Esophagus squamous epithelium (tissue), 4 donors: ENCODE results near the gene RPL4.

Experiments used
- CTCF ChIP-seq, 6 experiments: fragments of 450-650 bp in 4 of 6; fragments of 200-600 bp in 2 of 6; sonication (generic) in 2 of 6; IDR thresholded peaks; one replicate each; pipeline ENCODE4 v1.5.1; 2016 to 2019; ENCODE audit warnings: antibody characterized with exemption in 6 of 6, mild to moderate bottlenecking in 4 of 6, moderate library complexity in 4 of 6
- POLR2A ChIP-seq, 4 donors: fragments of 450-650 bp; IDR thresholded peaks; one replicate each; pipeline ENCODE4 v1.6.1; 2017; ENCODE audit warnings: antibody characterized with exemption in 4 of 4, mild to moderate bottlenecking in 4 of 4, moderate library complexity in 3 of 4

- TF ChIP-seq CTCF (IDR thresholded peaks at IDR 0.05): no peak
- TF ChIP-seq POLR2A (IDR thresholded peaks at IDR 0.05): no peak
Observed at GRCh38 chr15:66491846-66492245, 12.8 kb downstream of the RPL4 start.
